HCT116 (cell line): ENCODE results near the gene LYSMD1. TPM values are rescaled to one million over a fixed set of nuclear protein-coding genes. Genes with fewer than 3 reads are reported as not detected.
A peak's percentile ranks its signal among the peaks of the same experiment; 100 is the strongest.

Source experiments
- ATAC-seq: fragments of 200-7000 bp; cut with Tn5 transposase; 2 replicates; pipeline ENCODE4 v1.9.1; 2020; ENCODE audit warnings: mild to moderate bottlenecking, moderate library complexity
- BruUV-seq: library from RNA; stranded (reverse); fragments of 400-500 nt; replicated peaks from 2 replicates; lab custom pipeline; 2021; lab: Mats Ljungman, UMichigan
- CTCF ChIA-PET: fragments of 300-600 bp; sonication (Branson Sonifier 250); formaldehyde crosslinking; loops from one replicate; lab custom pipeline; 2021; ENCODE audit warnings: antibody characterized with exemption; lab: Charles Lee
- POLR2A ChIA-PET: fragments of 300-600, 350-600 bp; sonication (Branson Sonifier 250); formaldehyde crosslinking; loops from one replicate; lab custom pipeline; 2021; ENCODE audit warnings: antibody characterized with exemption; lab: Charles Lee
- RAD21 ChIA-PET, 2 experiments: fragments of 300-600 bp; sonication (Branson Sonifier 250); formaldehyde crosslinking; loops; one replicate each; lab custom pipeline; 2023; ENCODE audit warnings: low total read pairs in 2 of 2; ENCODE audit not compliant: uncharacterized antibody in 2 of 2, unreplicated experiment in 2 of 2, low non-redundant PET in 1 of 2; lab: Charles Lee
- DNase-seq: peaks from one replicate; pipeline ENCODE4 v3.0.0-alpha.2; 2010; ENCODE audit warnings: low read depth, low spot score
- H2AFZ ChIP-seq: fragments of 200-600 bp; shearing (Covaris generic), sonication (generic); 2 replicates; pipeline ENCODE4 v1.6.1; 2017; ENCODE audit warnings: low read depth, mixed run types, mixed read lengths, antibody characterized with exemption, low read length; ENCODE audit not compliant: poor library complexity, severe bottlenecking
- H3K27ac ChIP-seq: 2 replicates; pipeline ENCODE4 v1.5.1; 2012; ENCODE audit warnings: low read depth, low read length
- H3K27me3 ChIP-seq: fragments of 200-600 bp; sonication (generic); 2 replicates; pipeline ENCODE4 v1.6.1; 2016; ENCODE audit warnings: mixed run types, low read length, mixed read lengths; ENCODE audit not compliant: insufficient read depth
- H3K36me3 ChIP-seq, 2 experiments: fragments of 200-500 bp in 1 of 2; fragments of 200-600 bp in 1 of 2; sonication (Bioruptor generic) in 1 of 2; sonication (generic) in 1 of 2; 2 replicates each; pipeline versions ENCODE4 v1.5.1 to v1.6.1; 2014 to 2016; ENCODE audit warnings: low read length in 2 of 2, inconsistent platforms in 1 of 2, mixed read lengths in 1 of 2, mixed run types in 1 of 2; ENCODE audit not compliant: insufficient read depth in 2 of 2, control insufficient read depth in 1 of 2
- H3K4me1 ChIP-seq, 2 experiments: fragments of 200-600 bp in 1 of 2; sonication (generic) in 1 of 2; 2 replicates each; pipeline versions ENCODE4 v1.5.1 to v1.6.1; 2012 to 2017; ENCODE audit warnings: low read length in 2 of 2, inconsistent platforms in 1 of 2, mild to moderate bottlenecking in 1 of 2, mixed read lengths in 1 of 2, mixed run types in 1 of 2, moderate library complexity in 1 of 2; ENCODE audit not compliant: insufficient read depth in 2 of 2, control insufficient read depth in 1 of 2
- H3K4me2 ChIP-seq: fragments of 200-600 bp; sonication (generic); 2 replicates; pipeline ENCODE4 v1.6.1; 2017; ENCODE audit warnings: mixed run types, low read length, mixed read lengths
- H3K4me3 ChIP-seq, 2 experiments: fragments of 200-600 bp in 1 of 2; sonication (generic) in 1 of 2; replicated peaks in 1 of 2; 2 replicates each; pipeline ENCODE4 v1.5.1; 2011 to 2016; ENCODE audit warnings: low read length in 2 of 2, control low read depth in 1 of 2, low read depth in 1 of 2, mild to moderate bottlenecking in 1 of 2, mixed read lengths in 1 of 2, mixed run types in 1 of 2
- H3K79me2 ChIP-seq: fragments of 200-600 bp; sonication (generic); 2 replicates; pipeline ENCODE4 v1.6.1; 2017; ENCODE audit warnings: mild to moderate bottlenecking, mixed run types, low read length, moderate library complexity, mixed read lengths; ENCODE audit not compliant: insufficient read depth
- H3K9ac ChIP-seq: fragments of 200-600 bp; sonication (generic); 2 replicates; pipeline ENCODE4 v1.6.1; 2016; ENCODE audit warnings: low read length, mixed read lengths
- H3K9me2 ChIP-seq: fragments of 200-600 bp; sonication (generic), shearing (Covaris generic); 2 replicates; pipeline ENCODE4 v1.6.1; 2017; ENCODE audit warnings: mixed run types, mild to moderate bottlenecking, moderate library complexity; ENCODE audit not compliant: insufficient read depth
- H3K9me3 ChIP-seq, 2 experiments: fragments of 200-500 bp in 1 of 2; fragments of 200-600 bp in 1 of 2; sonication (Bioruptor generic) in 1 of 2; sonication (generic) in 1 of 2; 2 replicates each; pipeline ENCODE4 v1.6.1; 2014 to 2017; ENCODE audit warnings: low read length in 2 of 2, mixed read lengths in 2 of 2, inconsistent platforms in 1 of 2, low read depth in 1 of 2, mild to moderate bottlenecking in 1 of 2, mixed run types in 1 of 2, moderate library complexity in 1 of 2; ENCODE audit not compliant: control insufficient read depth in 1 of 2, insufficient read depth in 1 of 2
- H4K20me1 ChIP-seq: fragments of 200-600 bp; sonication (generic), shearing (Covaris generic); 2 replicates; pipeline ENCODE4 v1.6.1; 2017; ENCODE audit warnings: mixed run types, mild to moderate bottlenecking, moderate library complexity; ENCODE audit not compliant: insufficient read depth
- CEBPB ChIP-seq: IDR thresholded peaks from 2 replicates; pipeline ENCODE4 v1.6.1; 2012; ENCODE audit warnings: low read depth
- FOSL1 ChIP-seq: IDR thresholded peaks from 2 replicates; pipeline ENCODE4 v1.6.1; 2012; ENCODE audit warnings: low read depth
- POLR2A ChIP-seq: IDR thresholded peaks from 2 replicates; pipeline ENCODE4 v1.7.0; 2011; ENCODE audit warnings: borderline replicate concordance; ENCODE audit not compliant: insufficient read depth, insufficient read length; ENCODE audit errors: extremely low read depth
- POLR2AphosphoS5 ChIP-seq: IDR thresholded peaks from 2 replicates; pipeline ENCODE4 v1.6.1; 2011; ENCODE audit warnings: mild to moderate bottlenecking, low read depth, low read length, moderate library complexity
- RAD21 ChIP-seq: IDR thresholded peaks from 2 replicates; pipeline ENCODE4 v1.6.1; 2012; ENCODE audit warnings: low read depth, mild to moderate bottlenecking
- TCF7L2 ChIP-seq: IDR thresholded peaks from 2 replicates; pipeline ENCODE4 v1.7.0; 2011; ENCODE audit warnings: borderline replicate concordance, inconsistent platforms; ENCODE audit not compliant: insufficient read depth, insufficient read length; ENCODE audit errors: extremely low read depth
- YY1 ChIP-seq: IDR thresholded peaks from 2 replicates; pipeline ENCODE4 v1.6.1; 2011; ENCODE audit warnings: low read length, low read depth, moderate library complexity, mild to moderate bottlenecking; ENCODE audit not compliant: insufficient replicate concordance; ENCODE audit errors: extremely low read depth
- ZFX ChIP-seq: fragments of 450-650 bp; IDR thresholded peaks from 2 replicates; pipeline ENCODE4 v1.6.1; 2017
- ZNF274 ChIP-seq: fragments of 200-500 bp; sonication (Bioruptor generic); IDR thresholded peaks from 2 replicates; pipeline ENCODE4 v1.6.1; 2014; ENCODE audit warnings: mild to moderate bottlenecking, low read depth, low read length, inconsistent platforms
- intact Hi-C: fragments of 100-400 bp; cut with micrococcal nuclease; formaldehyde crosslinking; loops from 2 replicates; pipeline ENCODE4 v1.10.0; 2022
- total RNA-seq: library from RNA; stranded (reverse); gene quantifications from one replicate; pipeline ENCODE4 v1.2.1, GENCODE V29; 2021; ENCODE audit not compliant: unreplicated experiment
- TF ChIP-seq, protein P1 (sequence below): IDR thresholded peaks from 2 replicates; pipeline ENCODE4 v1.6.1; 2011; ENCODE audit warnings: mild to moderate bottlenecking, low read length, moderate library complexity; ENCODE audit not compliant: insufficient replicate concordance; ENCODE audit errors: extremely low read depth

Gene LYSMD1
- total RNA-seq, 1 experiment from 2014 or later: 5.0 TPM

DNA sequence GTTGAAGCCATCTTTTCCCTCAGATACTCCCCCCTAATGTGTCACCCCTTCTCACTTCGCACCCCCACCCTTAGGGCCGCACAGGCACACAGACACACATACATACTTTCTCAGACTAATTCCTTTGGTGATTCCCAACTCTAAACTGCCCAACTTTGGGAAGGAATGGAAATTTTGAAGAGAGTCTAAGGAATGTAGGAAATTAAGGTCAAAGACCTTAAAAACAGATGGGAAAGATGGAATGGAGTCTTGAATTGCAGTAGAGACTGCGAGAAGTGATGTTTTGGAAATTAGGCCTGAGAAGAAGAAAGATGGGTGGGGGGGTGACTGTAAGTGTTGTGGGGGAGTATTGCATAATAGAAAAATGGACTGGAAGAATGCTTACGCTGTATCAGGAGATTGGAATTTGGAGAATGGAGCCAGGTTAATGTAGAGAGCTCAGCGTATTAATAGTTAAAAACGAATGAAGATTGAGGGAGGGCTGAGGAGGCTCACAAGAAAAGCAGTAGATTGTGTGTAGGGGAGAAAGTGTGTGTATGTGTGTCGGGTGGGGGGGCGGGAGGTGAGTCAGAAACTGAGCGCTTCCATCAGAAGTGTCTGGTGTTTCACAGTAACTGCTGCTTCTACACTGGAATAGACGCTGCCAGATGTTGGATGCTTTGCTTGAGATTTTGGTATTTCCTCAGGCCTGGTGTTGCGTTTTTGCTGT lies 34.3 kb upstream of the LYSMD1 start:
- H3K4me3 ChIP-seq: peak overlapping the region; percentile 79 to 90
- H3K79me2 ChIP-seq: peaks cover 67% of the 10 kb centered on the region
- CTCF ChIA-PET: no interaction called here
- peak overlapping the region; percentile 83 for H3K27ac ChIP-seq
- no peaks in the 10 kb centered on the region for H4K20me1 ChIP-seq
- peaks cover 4% of the 10 kb centered on the region in 2 experiments; a peak in 2 of 4 replicates for H3K36me3 ChIP-seq
- H3K4me1 ChIP-seq: peaks cover 20 to 31% of the 10 kb centered on the region in 2 experiments
- RAD21 ChIA-PET: no interaction called here
- peak overlapping the region; percentile 95 for H3K9ac ChIP-seq
- H3K9me3 ChIP-seq: no peaks in the 10 kb centered on the region
- no peak overlapping the region for H2AFZ ChIP-seq
- intact Hi-C loops: loop anchor here (5.0 kb wide), 3 partner anchors 127 to 637 kb away; partner anchors contain the start of genes C2CD4D, PI4KB and PSMB4
- DNase-seq (no peak), ATAC-seq (no peak)
- H3K4me2 ChIP-seq: peak overlapping the region; percentile 81
- POLR2A ChIA-PET: interaction anchor here (1.3 kb wide), 1 partner anchor 82 kb away, joined by 3 read pairs; the partner anchor contains the start of gene ZNF687
- H3K27me3 ChIP-seq: no peaks in the 10 kb centered on the region
- TF ChIP-seq CEBPB (peak; percentile 60; the same call in 1 of the 2 replicates), ZNF274 (no peak)
- no TSS peak for BruUV-seq
- H3K9me2 ChIP-seq: no peaks in the 10 kb centered on the region

DNA sequence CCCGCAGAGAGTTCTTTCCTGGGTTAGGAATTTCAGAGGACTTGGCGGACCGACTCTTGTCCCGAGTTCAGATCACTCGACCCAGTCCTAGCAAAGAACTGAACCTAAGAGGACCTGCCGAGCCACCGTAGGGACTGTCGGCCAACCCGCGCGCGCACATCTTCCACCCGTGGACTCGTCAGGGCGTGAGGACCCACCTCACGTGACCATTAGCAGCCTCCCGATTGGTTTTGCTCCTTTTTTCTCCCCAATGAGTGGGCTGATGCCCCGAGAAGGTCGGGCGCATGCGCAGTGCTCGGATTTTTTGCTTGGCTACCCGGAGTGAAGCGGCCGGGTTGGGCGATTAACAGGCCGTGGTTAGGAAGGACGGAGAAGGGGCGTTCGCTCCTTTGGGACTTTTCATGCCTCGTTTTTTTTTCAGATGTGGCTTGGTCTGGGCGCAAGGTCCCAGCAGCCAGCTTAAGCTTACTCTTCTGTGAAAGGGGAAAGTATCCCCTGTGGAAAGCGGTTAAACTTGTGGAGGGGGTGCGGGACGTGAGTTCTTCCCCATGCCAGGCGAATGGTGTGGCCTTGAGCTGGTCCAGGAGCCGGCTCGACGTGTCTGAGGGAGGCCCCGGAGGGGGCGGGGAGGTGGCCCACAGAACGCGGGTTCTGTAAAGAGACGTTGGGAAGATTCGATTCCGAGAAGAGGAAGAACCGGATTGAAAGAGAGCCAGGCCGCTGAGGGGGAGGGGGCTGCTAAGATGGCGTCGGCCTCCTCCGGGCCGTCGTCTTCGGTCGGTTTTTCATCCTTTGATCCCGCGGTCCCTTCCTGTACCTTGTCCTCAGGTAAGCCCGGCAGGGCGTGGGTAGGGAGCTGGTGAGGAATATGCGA lies 32.8 kb upstream of the LYSMD1 start, which contains the start of gene PIP5K1A:
TSS of gene PIP5K1A (plus strand) at position 299 of the 874 bp plus-strand sequence. CDS start at position 744, 445 bp downstream.
- RAD21 ChIA-PET: no interaction called here
- CTCF ChIA-PET: no interaction called here
- Histone ChIP-seq H3K36me3 (peaks cover 0 to 4% of the 10 kb centered on the region in 2 experiments; a peak in 1 of 4 replicates), H3K4me3 (peak within 1 kb of the TSS; percentile 79 to 90)
- BruUV-seq: TSS peak; percentile 68
- DNase-seq: peak; percentile 95
- no peak for TF ChIP-seq FOSL1
- peak; percentile 82 for TF ChIP-seq POLR2AphosphoS5
- TF ChIP-seq POLR2A: peak; percentile 63
- peak; percentile 85 for TF ChIP-seq TCF7L2
- TF ChIP-seq RAD21: no peak
- TF ChIP-seq YY1: peak; percentile 71
- TF ChIP-seq, protein P1, sequence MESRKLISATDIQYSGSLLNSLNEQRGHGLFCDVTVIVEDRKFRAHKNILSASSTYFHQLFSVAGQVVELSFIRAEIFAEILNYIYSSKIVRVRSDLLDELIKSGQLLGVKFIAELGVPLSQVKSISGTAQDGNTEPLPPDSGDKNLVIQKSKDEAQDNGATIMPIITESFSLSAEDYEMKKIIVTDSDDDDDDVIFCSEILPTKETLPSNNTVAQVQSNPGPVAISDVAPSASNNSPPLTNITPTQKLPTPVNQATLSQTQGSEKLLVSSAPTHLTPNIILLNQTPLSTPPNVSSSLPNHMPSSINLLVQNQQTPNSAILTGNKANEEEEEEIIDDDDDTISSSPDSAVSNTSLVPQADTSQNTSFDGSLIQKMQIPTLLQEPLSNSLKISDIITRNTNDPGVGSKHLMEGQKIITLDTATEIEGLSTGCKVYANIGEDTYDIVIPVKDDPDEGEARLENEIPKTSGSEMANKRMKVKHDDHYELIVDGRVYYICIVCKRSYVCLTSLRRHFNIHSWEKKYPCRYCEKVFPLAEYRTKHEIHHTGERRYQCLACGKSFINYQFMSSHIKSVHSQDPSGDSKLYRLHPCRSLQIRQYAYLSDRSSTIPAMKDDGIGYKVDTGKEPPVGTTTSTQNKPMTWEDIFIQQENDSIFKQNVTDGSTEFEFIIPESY: peak; percentile 72
- TF ChIP-seq ZFX: peak; percentile 80
- TF ChIP-seq, all 23 proteins: peak for 6
- H3K9ac ChIP-seq: peak within 1 kb of the TSS; percentile 95
- H3K27ac ChIP-seq: peak within 1 kb of the TSS; percentile 83
- H3K9me3 ChIP-seq: no peaks in the 10 kb centered on the region
- peak within 1 kb of the TSS; percentile 81 for H3K4me2 ChIP-seq
- no peaks in the 10 kb centered on the region for H4K20me1 ChIP-seq
- POLR2A ChIA-PET: interaction anchor here (0.7 to 1.3 kb wide), 2 partner anchors 83 to 803 kb away, joined by 3 to 4 read pairs; partner anchors contain the start of gene ZNF687
- H3K79me2 ChIP-seq: peaks cover 64% of the 10 kb centered on the region
- H3K9me2 ChIP-seq: no peaks in the 10 kb centered on the region
- no peaks in the 10 kb centered on the region for H3K27me3 ChIP-seq
- H2AFZ ChIP-seq: no peak within 1 kb of the TSS
- peak; percentile 73 for ATAC-seq
- intact Hi-C loops: loop anchor here (5.0 kb wide), 3 partner anchors 129 to 639 kb away; partner anchors contain the start of genes C2CD4D, PI4KB and PSMB4
- peaks cover 26 to 40% of the 10 kb centered on the region in 2 experiments for H3K4me1 ChIP-seq
